ENCODE results near the gene PPP1R12A.

The PPP1R12A gene

GRCh38 chr12:79766705-79767464 is 168.0 kb downstream of the PPP1R12A start:
- DNase-seq: no peak

GRCh38 chr12:79765157-79765556 is 169.7 kb downstream of the PPP1R12A start:
- DNase-seq: no peak

- DNase-seq: no peak
These were observed 170.3 kb downstream of the PPP1R12A start for GRCh38 chr12:79764641-79765040.

DNA sequence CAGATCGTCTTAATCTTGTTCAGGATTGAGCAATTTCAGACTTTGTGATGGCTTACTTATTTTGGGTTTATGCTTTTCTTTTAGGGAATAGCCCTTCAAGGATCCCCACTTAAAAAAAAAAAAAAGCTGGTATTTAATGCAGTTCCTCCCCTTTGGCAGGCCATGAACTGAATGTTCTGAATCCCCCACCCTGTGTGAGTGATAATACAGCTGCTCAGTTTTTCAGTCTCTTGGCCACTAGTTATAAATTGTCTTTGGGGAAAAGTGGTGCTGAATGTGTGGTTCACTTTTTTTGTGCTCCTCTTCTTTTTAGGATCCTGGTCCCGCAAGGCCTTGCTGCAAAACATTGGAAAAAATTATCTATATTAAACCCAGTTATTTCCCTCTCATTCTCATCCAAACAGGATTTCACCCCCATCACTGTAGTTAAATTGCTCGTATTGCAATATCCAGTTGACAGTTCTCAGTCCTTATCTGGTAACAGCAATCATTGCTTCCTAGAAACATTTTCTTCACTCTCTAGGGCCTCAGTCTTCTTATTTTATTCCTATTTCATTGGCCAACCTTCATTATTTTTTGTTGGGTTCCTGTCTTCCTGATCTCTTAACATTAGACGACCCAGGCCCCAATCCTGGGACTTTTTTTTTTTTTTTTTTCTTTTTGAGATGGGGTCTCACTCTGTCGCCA is 171.0 kb downstream of the PPP1R12A start:
- no peak for DNase-seq

GRCh38 chr12:79761341-79761740 is 173.6 kb downstream of the PPP1R12A start:
- DNase-seq: no peak

- no peak for DNase-seq
These were observed 187.6 kb downstream of the PPP1R12A start for GRCh38 chr12:79747274-79747673.

- peak; percentile 81 for DNase-seq
These were observed 196.8 kb downstream of the PPP1R12A start for GRCh38 chr12:79737875-79738718.

- DNase-seq: no peak
These were observed 202.3 kb downstream of the PPP1R12A start for GRCh38 chr12:79732638-79733037.

GRCh38 chr12:79725987-79726386 is 208.9 kb downstream of the PPP1R12A start:
- DNase-seq: no peak

Measured in NCI-H748 treated with DMSO at 0.1 percent for 48 hours (cell line).